WTC11 (cell line): ENCODE results near the gene MRM3. TPM values are rescaled to one million over a fixed set of nuclear protein-coding genes. Genes with fewer than 3 reads are reported as not detected.

ENCODE experiments used
- AFF4 ChIP-seq: sonication (generic); formaldehyde crosslinking; IDR thresholded peaks from 2 replicates; pipeline ENCODE4 v1.8.1; 2023; ENCODE audit warnings: mild to moderate bottlenecking, missing genetic modification reagents, borderline replicate concordance
- AR ChIP-seq: fragments of 250-450 bp; sonication (Bioruptor Pico); IDR thresholded peaks from 2 replicates; pipeline ENCODE4 v1.9.0; 2021; ENCODE audit warnings: mild to moderate bottlenecking
- ATF1 ChIP-seq: sonication (generic); formaldehyde crosslinking; IDR thresholded peaks from 2 replicates; pipeline ENCODE4 v1.8.1; 2023; ENCODE audit warnings: mild to moderate bottlenecking, moderate library complexity, missing genetic modification reagents
- CREB1 ChIP-seq: sonication (generic); formaldehyde crosslinking; IDR thresholded peaks from 2 replicates; pipeline ENCODE4 v1.8.0; 2023; ENCODE audit warnings: mild to moderate bottlenecking, missing genetic modification reagents
- E2F1 ChIP-seq: sonication (generic); formaldehyde crosslinking; IDR thresholded peaks from 2 replicates; pipeline ENCODE4 v1.8.0; 2022; ENCODE audit warnings: mild to moderate bottlenecking, missing genetic modification reagents
- E2F5 ChIP-seq: sonication (generic); formaldehyde crosslinking; IDR thresholded peaks from 2 replicates; pipeline ENCODE4 v1.8.1; 2022; ENCODE audit warnings: mild to moderate bottlenecking, moderate library complexity, missing genetic modification reagents
- ETV6 ChIP-seq: sonication (generic); formaldehyde crosslinking; IDR thresholded peaks from 2 replicates; pipeline ENCODE4 v1.8.1; 2022; ENCODE audit warnings: mild to moderate bottlenecking, missing genetic modification reagents
- FOXK1 ChIP-seq: sonication (generic); formaldehyde crosslinking; IDR thresholded peaks from 2 replicates; pipeline ENCODE4 v1.8.0; 2022; ENCODE audit warnings: mild to moderate bottlenecking, moderate library complexity, missing genetic modification reagents
- GABPB1 ChIP-seq: sonication (generic); formaldehyde crosslinking; IDR thresholded peaks from 2 replicates; pipeline ENCODE4 v1.8.1; 2023; ENCODE audit warnings: mild to moderate bottlenecking, missing genetic modification reagents
- JAZF1 ChIP-seq: fragments of 250-450 bp; sonication (Bioruptor Pico); IDR thresholded peaks from 2 replicates; pipeline ENCODE4 v1.9.0; 2021; ENCODE audit warnings: moderate library complexity, mild to moderate bottlenecking, inconsistent platforms
- KAT7 ChIP-seq: sonication (generic); formaldehyde crosslinking; IDR thresholded peaks from 2 replicates; pipeline ENCODE4 v1.8.1; 2023; ENCODE audit warnings: missing genetic modification reagents, mild to moderate bottlenecking, borderline replicate concordance
- MXD4 ChIP-seq: fragments of 250-450 bp; sonication (Bioruptor Pico); IDR thresholded peaks from 2 replicates; pipeline ENCODE4 v1.8.0; 2021; ENCODE audit warnings: mild to moderate bottlenecking, moderate library complexity, borderline replicate concordance
- NFE2L1 ChIP-seq: sonication (generic); formaldehyde crosslinking; IDR thresholded peaks from 2 replicates; pipeline ENCODE4 v1.8.1; 2023; ENCODE audit warnings: missing genetic modification reagents
- PRRX2 ChIP-seq: fragments of 250-450 bp; sonication (Bioruptor Pico); IDR thresholded peaks from 2 replicates; pipeline ENCODE4 v1.8.0; 2021; ENCODE audit warnings: mild to moderate bottlenecking
- RORB ChIP-seq: fragments of 250-450 bp; sonication (Bioruptor Pico); IDR thresholded peaks from 2 replicates; pipeline ENCODE4 v1.9.0; 2021; ENCODE audit warnings: mild to moderate bottlenecking
- SMAD4 ChIP-seq: sonication (generic); formaldehyde crosslinking; IDR thresholded peaks from 2 replicates; pipeline ENCODE4 v1.8.0; 2022; ENCODE audit warnings: mild to moderate bottlenecking, missing genetic modification reagents
- STAT6 ChIP-seq: sonication (generic); formaldehyde crosslinking; conservative IDR thresholded peaks from 2 replicates; pipeline ENCODE4 v1.8.1; 2023; ENCODE audit warnings: mild to moderate bottlenecking, low read depth, missing genetic modification reagents, moderate library complexity
- ZNF232 ChIP-seq: sonication (generic); formaldehyde crosslinking; IDR thresholded peaks from 2 replicates; pipeline ENCODE4 v1.8.0; 2022; ENCODE audit warnings: mild to moderate bottlenecking, missing genetic modification reagents
- ZNF263 ChIP-seq: sonication (generic); formaldehyde crosslinking; IDR thresholded peaks from 2 replicates; pipeline ENCODE4 v1.8.1; 2022; ENCODE audit warnings: low read depth, mild to moderate bottlenecking, moderate library complexity, missing genetic modification reagents
- ZNF317 ChIP-seq: sonication (generic); formaldehyde crosslinking; IDR thresholded peaks from 2 replicates; pipeline ENCODE4 v1.8.1; 2023; ENCODE audit warnings: low read depth, mild to moderate bottlenecking, moderate library complexity, missing genetic modification reagents, borderline replicate concordance
- ZNF396 ChIP-seq: fragments of 250-450 bp; sonication (Bioruptor Pico); IDR thresholded peaks from 2 replicates; pipeline ENCODE4 v1.8.0; 2021; ENCODE audit warnings: mild to moderate bottlenecking, moderate library complexity, borderline replicate concordance
- total RNA-seq: library from RNA; stranded (reverse); gene quantifications from 3 replicates; pipeline ENCODE4 v1.2.3, GENCODE V29; 2021
- TF ChIP-seq, protein P1 (sequence below): sonication (generic); formaldehyde crosslinking; IDR thresholded peaks from 2 replicates; pipeline ENCODE4 v1.8.1; 2022; ENCODE audit warnings: low read depth, mild to moderate bottlenecking, moderate library complexity, missing genetic modification reagents, borderline replicate concordance
- TF ChIP-seq, protein P2 (sequence below): fragments of 250-450 bp; sonication (Bioruptor Pico); IDR thresholded peaks from 2 replicates; pipeline ENCODE4 v1.8.0; 2021; ENCODE audit warnings: mild to moderate bottlenecking
- TF ChIP-seq, protein P3 (sequence below): sonication (generic); formaldehyde crosslinking; IDR thresholded peaks from 2 replicates; pipeline ENCODE4 v1.8.0; 2022; ENCODE audit warnings: mild to moderate bottlenecking, missing genetic modification reagents

The MRM3 gene
- total RNA-seq, 1 experiment from 2014 or later, result 25.0 TPM

DNA sequence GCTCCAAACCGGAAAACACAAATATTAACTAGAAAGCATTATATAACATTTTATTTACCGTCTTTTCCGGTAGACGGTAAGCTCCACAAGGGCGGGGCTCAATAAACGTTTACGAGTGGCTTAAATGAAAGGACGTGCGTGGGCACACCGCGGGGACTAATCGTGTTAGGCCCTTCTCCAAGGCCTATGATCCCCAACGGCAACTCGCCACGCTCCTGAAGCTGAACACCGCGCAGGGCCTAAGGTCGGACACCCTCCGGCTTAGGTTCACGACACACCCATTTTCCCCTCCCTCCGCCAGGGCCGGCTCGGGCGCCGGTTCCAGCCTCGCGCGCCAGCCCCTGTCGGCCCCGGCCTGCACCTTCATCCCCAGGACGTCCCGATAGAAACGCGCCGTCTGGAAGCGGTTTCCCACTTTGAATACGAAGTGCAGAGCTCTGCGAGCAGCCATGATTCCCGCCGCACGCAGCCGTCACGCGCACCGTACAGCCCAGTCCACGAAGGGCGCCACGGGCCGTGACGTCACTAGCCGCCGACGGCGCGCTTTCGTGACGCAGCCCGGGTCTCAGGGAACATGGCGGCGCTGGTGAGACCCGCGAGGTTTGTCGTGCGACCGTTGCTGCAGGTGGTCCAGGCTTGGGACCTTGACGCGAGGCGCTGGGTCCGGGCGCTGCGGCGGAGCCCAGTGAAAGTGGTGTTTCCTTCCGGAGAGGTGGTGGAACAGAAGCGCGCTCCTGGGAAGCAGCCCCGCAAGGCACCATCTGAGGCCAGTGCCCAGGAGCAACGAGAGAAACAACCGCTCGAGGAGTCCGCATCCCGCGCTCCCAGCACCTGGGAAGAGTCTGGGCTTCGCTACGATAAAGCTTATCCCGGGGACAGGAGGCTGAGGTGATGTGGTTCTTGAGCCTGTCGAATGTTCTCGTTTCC, at the start of gene MRM3, which contains the start of gene GLOD4 (continued):
- TF ChIP-seq SMAD4 (CRISPR knock-in tag) (no peak), GABPB1 (CRISPR knock-in tag) (peak; percentile 51; the same call in 1 of the 2 replicates), E2F1 (no peak), E2F5 (CRISPR knock-in tag) (peak; percentile 97), RORB (CRISPR knock-in tag) (no peak), CREB1 (CRISPR knock-in tag) (peak; percentile 96), MXD4 (CRISPR knock-in tag) (no peak), STAT6 (no peak), ZNF232 (CRISPR knock-in tag) (peak; percentile 95), AFF4 (CRISPR knock-in tag) (no peak), NFE2L1 (CRISPR knock-in tag) (peak; percentile 82), ETV6 (CRISPR knock-in tag) (peak; percentile 82; the same call in 1 of the 2 replicates), KAT7 (no peak), ZNF317 (CRISPR knock-in tag) (no peak), FOXK1 (peak; percentile 99), ATF1 (CRISPR knock-in tag) (peak; percentile 100; the same call in 1 of the 2 replicates), PRRX2 (CRISPR knock-in tag) (no peak), AR (CRISPR knock-in tag) (no peak), ZNF396 (no peak), JAZF1 (CRISPR knock-in tag) (no peak), ZNF263 (CRISPR knock-in tag) (no peak)
- TF ChIP-seq, protein P1, sequence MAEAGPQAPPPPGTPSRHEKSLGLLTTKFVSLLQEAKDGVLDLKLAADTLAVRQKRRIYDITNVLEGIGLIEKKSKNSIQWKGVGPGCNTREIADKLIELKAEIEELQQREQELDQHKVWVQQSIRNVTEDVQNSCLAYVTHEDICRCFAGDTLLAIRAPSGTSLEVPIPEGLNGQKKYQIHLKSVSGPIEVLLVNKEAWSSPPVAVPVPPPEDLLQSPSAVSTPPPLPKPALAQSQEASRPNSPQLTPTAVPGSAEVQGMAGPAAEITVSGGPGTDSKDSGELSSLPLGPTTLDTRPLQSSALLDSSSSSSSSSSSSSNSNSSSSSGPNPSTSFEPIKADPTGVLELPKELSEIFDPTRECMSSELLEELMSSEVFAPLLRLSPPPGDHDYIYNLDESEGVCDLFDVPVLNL (CRISPR knock-in tag), result peak; percentile 79
- TF ChIP-seq, protein P2, sequence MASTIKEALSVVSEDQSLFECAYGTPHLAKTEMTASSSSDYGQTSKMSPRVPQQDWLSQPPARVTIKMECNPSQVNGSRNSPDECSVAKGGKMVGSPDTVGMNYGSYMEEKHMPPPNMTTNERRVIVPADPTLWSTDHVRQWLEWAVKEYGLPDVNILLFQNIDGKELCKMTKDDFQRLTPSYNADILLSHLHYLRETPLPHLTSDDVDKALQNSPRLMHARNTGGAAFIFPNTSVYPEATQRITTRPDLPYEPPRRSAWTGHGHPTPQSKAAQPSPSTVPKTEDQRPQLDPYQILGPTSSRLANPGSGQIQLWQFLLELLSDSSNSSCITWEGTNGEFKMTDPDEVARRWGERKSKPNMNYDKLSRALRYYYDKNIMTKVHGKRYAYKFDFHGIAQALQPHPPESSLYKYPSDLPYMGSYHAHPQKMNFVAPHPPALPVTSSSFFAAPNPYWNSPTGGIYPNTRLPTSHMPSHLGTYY (CRISPR knock-in tag), result no peak
- TF ChIP-seq, protein P3, sequence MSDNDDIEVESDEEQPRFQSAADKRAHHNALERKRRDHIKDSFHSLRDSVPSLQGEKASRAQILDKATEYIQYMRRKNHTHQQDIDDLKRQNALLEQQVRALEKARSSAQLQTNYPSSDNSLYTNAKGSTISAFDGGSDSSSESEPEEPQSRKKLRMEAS (CRISPR knock-in tag), result peak; percentile 97
